GM10248 (cell line): ENCODE measurements around the gene SYNGR4.

Experiments used
- CTCF ChIA-PET: fragments of 300-600 bp; sonication (Branson Sonifier 250); formaldehyde crosslinking; extraction: SDS; loops from one replicate; lab custom pipeline; 2021; ENCODE audit warnings: antibody characterized with exemption; lab: Yijun Ruan, JAX
- POLR2A ChIA-PET: fragments of 350-650 bp; sonication (Branson Sonifier 250); formaldehyde crosslinking; extraction: SDS; loops from one replicate; lab custom pipeline; 2020; ENCODE audit warnings: antibody characterized with exemption; lab: Yijun Ruan, JAX
- DNase-seq: peaks from one replicate; pipeline ENCODE4 v3.0.0; 2012; ENCODE audit errors: extremely low spot score
- CTCF ChIP-seq: IDR thresholded peaks from 2 replicates; pipeline ENCODE4 v1.5.1; 2012; ENCODE audit warnings: mild to moderate bottlenecking, low read depth; ENCODE audit errors: extremely low read depth, missing control alignments, control extremely low read depth

Gene SYNGR4

GRCh38 chr19:48373567-48373966 is 9.4 kb downstream of the SYNGR4 start:
- ChIA-PET POLR2A (interaction anchor here (0.5 to 1.2 kb wide), 3 partner anchors 9 to 231 kb away, joined by 3 to 4 read pairs (median 3); partner anchors contain the start of genes SYNGR4 and TMEM143), CTCF (interaction anchor here (1.4 to 1.9 kb wide), 4 partner anchors 11 to 18 kb away, joined by 5 to 8 read pairs (median 5); partner anchors contain the start of gene KDELR1)
- no peak for DNase-seq
- no peak for TF ChIP-seq CTCF

GRCh38 chr19:48378194-48378570 is 14.0 kb downstream of the SYNGR4 start:
- ChIA-PET POLR2A (no interaction called here), CTCF (no interaction called here)
- DNase-seq, result no peak
- no peak for TF ChIP-seq CTCF

GRCh38 chr19:48379058-48379457 is 14.9 kb downstream of the SYNGR4 start:
- DNase-seq, result no peak
- POLR2A ChIA-PET, result no interaction called here
- TF ChIP-seq CTCF, result no peak
- CTCF ChIA-PET, result interaction anchor here (3.7 kb wide), 1 partner anchor 12 kb away, joined by 22 read pairs; the partner anchor contains the start of gene KDELR1

GRCh38 chr19:48381178-48381950 is 17.2 kb downstream of the SYNGR4 start:
- no peak for DNase-seq
- POLR2A ChIA-PET, result interaction anchor here (0.6 to 0.7 kb wide), 2 partner anchors 21 to 389 kb away, joined by 3 to 5 read pairs; no protein-coding TSS in a partner anchor
- TF ChIP-seq CTCF, result no peak
- CTCF ChIA-PET, result interaction anchor here (0.9 to 3.7 kb wide), 2 partner anchors 10 to 31 kb away, joined by 3 to 22 read pairs; partner anchors contain the start of gene KDELR1

- ChIA-PET CTCF (interaction anchor here (3.7 kb wide), 1 partner anchor 9 kb away, joined by 22 read pairs; the partner anchor contains the start of gene KDELR1), POLR2A (interaction anchor here (0.6 kb wide), 1 partner anchor 388 kb away, joined by 5 read pairs; no protein-coding TSS in a partner anchor)
- DNase-seq, result no peak
- TF ChIP-seq CTCF, result no peak
These were observed 18.1 kb downstream of the SYNGR4 start for GRCh38 chr19:48382286-48382685.

GRCh38 chr19:48385461-48386087 is 21.4 kb downstream of the SYNGR4 start:
- DNase-seq, result no peak
- ChIA-PET CTCF (no interaction called here), POLR2A (no interaction called here)
- no peak for TF ChIP-seq CTCF
